HG02588 (cell line): Measurements from ENCODE around the gene IMMP2L.

Source experiments
- ATAC-seq: cut with Tn5 transposase; IDR thresholded peaks from one replicate; pipeline ENCODE4 v1.9.1; 2021; ENCODE audit warnings: mild to moderate bottlenecking, moderate library complexity; ENCODE audit not compliant: unreplicated experiment

Gene IMMP2L

DNA sequence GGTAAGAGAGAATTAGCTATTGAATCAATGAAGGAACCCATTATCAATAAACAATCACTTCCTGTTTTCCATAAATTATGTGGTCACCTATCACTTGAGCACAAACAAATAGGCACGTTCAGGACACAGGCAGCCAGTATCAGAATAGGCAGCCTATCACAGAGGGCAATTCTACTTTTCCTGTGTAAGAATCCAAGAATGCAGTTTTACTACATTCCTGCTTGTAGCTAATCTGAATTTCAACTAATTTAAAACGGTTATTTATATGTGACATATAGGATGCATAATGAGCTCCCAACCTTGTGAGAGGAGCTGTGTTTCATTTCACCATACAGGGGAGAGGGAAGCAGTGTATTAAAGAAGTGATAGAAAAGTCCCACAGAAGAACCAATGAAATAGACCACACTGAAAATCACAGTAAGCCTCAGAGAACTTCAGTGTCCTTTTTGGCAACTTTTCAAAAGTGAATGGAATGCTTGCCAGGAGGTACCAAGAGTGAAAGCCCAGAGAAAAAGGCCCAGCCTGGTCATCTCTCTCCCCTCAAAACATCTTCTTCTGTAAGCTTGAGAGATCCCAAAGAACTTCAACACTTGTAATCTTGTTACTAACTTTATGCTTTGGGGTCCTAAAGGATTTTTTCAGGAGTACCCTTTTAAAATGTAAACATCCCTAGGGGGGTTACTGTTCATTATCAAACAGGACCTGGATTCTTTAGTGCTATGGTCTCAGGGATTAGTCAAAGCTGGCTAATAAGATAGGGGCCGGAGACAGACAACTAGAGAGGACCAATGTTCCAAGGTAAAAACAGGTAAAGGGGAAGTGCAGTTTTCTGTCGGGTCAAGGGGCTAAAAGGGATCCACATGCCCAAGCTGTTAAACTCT lies 1.3 kb downstream of the IMMP2L start:
- ATAC-seq = no peak

DNA sequence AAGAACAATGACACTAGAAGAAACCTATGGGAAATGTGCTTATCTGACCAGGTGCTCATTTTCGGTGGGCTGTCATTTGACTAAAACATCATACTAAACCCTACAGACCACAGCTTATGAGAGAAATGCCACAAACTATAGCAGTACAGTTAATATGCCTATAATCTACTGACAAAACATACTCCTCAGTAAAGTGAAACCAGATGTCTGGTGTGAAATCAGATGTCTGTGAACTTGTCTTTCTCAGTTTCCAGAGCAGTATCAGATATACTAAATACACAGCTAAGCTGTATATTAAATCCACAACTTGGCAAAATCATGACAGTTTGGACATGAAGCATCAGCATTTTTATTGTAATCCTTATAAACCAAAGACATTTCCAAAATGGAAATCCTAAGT lies 3.3 kb downstream of the IMMP2L start:
- ATAC-seq = peak; percentile 51

DNA sequence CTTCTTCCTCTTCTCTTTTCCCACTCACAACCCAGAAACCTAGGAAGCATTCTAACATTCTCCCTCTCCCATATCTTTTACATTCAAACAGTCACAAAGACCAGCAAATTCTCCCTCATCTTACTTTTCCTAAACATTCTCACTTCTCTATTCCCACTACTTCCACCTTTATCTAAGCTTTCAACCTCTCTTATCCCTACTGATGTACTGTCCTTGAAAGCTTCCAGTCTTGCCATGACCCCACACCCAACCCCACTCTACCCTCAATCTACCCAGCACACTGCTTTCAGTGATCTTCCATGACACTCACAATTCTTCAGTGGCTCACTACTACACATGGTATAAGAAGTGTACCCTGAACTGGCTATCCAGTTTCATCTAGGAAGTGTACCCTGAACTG lies 5.3 kb downstream of the IMMP2L start:
- no peak for ATAC-seq

DNA sequence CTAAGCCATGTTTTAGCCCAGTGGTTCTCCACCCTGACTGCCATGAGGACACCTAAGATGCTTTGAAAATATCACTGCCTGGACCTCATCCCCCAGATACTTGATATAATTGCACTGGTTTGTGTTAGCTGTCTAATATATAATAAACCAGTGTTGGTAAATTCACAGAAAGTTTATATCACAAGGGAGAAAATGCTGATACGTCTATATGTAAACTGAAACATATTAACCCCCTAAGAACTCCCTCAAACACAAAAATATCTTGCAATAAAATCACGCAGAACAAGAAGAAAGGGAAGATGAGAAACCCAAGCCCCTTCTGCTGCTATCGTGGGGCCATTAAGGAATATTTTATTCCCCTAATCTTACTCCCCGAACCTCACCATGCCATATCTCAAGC lies 8.2 kb downstream of the IMMP2L start:
- ATAC-seq = no peak

DNA sequence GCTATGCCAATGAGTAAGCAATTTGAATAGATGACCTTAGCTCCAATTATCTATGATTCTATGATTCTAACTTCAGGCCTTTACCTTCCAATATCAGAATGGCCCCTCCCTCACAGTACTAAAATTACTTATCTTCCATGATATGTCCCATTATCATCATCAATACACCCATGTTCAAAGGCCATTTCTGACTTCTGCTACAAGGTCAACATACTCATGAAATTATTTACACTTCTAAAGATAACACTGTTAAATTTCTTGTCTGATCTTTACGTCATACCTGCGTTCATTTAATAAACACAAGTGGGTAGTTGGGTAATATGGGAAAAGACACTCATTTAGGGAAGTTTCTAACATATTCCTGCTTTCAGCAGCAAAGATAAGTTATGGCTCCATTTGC lies 21.2 kb downstream of the IMMP2L start:
- ATAC-seq = no peak

DNA sequence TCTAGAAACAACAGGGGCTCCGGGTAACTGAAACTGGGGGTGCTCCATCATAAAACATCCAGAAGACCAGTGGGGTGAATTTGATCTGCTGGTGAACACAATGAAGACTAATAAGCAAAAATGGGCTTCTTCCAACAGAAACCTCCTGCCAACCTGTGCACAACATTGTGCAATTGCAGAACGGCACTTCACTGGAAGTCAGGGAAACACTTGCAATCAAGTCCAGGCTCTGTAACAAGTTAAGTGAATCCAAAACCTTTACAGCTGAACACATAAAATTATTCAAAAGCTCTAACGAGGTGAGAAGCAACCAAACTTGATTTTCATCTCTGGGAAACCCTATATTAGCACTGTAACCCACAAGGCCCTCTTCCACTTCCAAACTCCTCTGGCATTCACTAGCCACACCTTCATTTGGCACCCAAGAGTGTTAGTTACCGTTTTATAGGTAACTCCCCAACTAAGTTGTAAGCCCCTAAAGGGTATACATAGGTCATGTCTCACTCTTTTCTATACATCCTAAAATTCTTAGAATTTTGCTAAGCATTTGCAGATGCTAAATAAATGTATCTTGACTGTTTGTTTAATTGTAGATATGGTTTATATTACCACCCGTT lies 22.0 kb downstream of the IMMP2L start:
- ATAC-seq = no peak

DNA sequence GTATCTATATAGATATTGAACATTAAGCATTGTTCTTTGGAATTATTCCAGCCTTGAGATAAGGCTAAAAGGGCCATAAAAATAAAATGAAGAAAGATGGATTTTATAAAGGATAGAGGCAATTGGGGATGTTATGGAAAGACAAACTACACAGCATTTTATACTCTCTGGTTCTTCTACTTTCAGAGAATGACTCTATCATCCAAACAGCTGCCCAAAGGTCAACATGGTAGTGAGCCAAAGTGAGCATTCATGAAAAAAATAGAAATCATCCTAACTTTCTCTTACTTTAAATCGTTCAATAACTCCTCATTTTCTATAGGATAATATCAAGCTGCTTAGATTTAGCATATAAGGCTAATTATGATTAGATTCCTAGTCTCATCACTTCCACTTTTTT lies 25.2 kb downstream of the IMMP2L start:
- no peak for ATAC-seq

DNA sequence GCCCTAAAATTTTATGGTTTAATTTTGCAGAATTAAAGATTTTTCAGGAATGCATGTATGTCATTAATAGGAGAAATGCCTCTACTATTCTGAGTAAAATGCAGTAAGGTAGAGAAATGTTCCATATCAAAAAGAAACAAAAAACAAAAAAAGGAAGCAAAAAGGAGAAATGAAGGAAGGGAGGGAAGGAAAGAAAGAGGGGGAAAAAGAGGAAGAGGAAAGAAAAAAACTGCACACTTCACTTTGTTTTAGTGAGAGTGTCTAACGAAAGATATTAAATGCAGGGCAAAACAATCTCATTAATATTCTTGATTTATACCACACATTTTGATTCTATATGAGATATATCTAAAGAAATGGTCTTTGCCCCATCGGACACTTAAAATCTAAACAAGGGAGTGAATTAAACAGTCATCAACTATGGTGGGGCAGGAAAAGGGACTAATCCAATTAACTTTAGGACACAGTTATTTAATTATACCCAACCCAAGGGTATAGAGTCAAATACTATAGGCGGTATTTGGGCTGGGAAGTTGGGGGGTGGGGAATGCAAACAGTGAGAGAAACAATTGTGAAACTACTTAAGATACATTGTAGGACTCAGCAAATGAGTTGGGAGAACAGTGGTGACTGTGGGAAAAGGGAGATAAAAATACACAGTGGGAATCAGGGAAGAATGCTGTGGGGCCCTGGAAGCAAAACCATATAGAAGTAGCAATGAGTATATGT lies 27.0 kb downstream of the IMMP2L start:
- ATAC-seq = no peak

DNA sequence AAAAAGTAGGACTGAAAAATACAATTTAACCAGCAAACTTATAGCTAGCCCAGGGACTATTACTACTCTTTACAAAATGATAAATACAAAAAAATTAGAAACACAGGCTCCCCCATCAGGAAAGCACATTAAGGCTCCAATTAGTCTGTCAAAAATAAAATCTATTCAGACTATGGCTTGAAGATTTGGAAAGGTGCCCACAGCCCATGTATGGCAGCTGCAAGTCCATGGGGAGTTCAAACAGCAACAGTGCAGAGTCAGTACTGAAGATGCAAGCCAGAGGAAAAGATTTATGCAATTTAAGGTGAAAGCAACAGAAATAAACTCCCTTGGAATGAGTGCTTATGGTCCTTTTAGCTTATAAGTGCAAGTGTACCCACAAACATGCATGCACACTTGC lies 29.7 kb downstream of the IMMP2L start:
- ATAC-seq = no peak

DNA sequence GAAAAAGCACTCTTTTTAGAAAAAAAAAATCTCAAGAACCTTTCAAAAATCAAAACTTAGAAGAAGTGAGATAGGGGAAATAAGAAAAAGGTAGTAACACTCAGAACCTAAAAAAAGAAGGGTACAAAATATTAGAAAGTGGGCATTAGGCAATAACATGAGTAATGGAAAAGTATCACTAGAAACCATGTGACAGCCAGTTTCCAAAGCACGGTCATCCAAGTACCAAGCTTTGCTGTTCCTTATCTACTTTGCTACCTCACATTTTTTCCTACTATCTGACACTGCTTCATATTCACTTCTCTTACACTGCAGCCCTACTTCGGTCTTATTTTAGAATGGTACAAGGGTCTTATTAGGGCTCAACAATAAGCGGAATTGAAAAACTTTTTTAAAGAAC lies 30.3 kb downstream of the IMMP2L start:
- no peak for ATAC-seq

DNA sequence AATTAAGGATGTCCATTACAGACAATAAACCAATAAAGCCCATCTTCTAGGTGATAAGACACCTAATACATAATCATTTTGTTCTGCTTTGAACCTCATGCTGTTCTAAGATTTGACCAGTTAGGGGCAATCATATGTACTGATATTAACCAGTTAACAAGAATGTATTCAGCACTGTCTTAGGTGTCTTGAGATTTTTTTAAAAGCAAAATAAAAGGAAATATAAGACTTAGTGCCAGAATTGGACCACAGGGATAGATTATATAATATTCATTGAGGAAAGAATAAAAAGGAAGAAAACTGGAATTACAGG lies 32.0 kb downstream of the IMMP2L start:
- no peak for ATAC-seq

DNA sequence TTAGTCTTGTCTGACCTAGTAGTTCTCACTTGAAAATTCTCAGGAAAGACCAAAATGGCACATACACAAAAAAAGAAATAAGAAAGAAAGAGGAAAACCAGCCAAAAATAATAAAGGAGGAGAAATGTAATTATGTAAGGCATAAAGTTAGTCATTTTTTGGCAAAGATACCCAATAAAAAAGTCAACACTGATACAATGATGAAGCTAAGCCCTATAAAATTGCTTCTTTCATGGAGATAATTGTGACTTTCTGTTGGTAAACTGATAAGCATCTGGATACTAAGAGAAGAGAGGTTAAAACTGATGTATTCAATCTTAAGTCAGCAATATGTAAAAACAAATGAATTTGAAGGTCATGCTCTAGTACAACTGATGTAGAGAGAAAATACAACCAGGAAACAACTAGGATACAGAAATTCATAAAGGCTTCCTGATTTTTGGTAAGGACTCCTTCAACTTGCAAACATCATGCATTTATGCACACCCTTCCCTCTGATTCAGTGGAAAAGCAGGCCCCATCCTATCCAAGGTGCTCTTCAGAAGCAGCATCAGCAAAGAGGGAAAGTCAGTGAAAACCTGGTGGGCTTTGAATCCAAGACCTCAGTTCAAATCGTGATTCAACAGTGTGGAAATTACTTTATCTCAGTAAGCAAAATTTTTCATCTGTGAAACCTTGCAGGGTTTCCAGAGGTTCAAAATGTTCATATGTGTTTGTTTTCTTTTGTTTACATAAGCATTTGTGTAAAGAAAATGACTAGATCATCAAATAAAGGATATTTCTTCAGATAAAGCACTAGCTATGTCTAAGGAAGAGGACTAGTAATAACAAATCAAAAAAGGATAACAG lies 32.6 kb downstream of the IMMP2L start:
- no peak for ATAC-seq

DNA sequence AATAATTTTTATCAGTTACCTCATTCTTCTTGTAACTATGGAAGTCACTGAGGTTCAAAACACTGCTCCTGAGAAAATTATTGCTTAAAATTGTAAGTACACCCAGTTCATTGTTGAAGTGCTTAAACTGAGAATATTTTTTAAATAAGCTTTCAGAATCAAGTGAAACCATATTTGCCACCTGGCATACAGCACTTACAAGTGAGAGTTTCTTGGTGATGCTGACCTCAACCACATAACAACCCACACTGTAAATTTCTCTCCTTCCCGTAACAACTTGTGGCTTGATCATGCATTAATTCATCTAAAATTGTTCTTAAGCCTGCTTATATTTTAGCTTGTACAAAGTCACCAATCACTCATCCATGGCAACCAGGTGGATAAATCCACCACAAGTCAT lies 34.0 kb downstream of the IMMP2L start:
- ATAC-seq = peak; percentile 57

DNA sequence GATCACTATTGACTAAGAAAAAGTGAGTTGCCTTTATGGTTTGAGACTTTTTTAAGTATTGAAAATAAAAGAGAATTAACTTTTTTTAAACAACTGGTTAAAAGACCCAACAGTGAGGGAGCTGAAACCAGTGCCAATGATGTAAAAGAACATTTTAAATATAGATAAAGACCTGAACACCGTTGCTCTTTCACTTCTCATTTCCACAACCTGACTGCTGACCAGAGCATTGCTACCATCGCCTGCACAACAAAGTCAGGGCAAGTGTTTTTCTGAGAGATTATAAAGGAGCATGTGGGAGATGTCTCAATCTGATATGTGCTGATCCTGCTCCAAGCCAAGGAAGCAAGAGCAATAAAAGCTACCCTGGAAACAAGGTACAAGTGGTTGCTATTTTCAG lies 34.7 kb downstream of the IMMP2L start:
- ATAC-seq = peak; percentile 94

DNA sequence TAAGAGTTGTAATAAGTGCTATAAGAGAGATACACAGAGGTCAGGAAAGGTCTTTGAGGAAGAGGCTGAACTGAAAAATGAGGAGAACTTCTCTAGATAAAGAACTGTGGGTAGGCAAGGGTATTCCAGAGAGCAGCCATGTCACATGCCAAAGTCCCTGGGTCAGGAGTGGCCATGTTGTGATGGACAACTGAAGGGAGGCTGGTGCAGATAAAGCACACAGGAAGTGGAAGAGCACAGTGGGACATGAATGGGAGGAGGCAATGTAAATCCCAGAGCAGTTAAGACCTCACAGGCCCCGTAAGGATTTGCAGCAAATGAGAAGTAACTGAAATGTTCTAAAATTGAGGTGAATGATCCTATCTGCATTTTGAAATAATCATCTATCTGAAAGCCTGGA lies 37.2 kb downstream of the IMMP2L start:
- no peak for ATAC-seq

DNA sequence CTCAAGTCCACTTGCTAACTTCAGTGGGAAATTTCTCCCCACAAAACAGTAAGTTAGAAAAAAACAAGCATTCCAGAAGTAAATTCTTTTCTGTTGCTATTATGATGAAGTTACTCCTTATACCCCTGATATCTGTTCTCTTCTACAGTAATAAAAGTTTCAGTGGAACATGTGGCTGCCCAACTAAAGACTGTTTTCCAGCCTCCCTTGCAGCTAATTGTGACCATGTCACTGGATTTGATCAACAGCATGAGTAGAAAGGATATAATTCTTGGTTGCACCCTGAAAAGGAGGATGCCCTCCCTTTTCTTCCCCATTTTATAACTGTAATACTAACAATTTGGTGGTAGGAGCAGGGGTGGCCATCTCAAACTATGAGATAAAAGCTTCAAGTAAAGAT lies 40.6 kb downstream of the IMMP2L start:
- no peak for ATAC-seq

DNA sequence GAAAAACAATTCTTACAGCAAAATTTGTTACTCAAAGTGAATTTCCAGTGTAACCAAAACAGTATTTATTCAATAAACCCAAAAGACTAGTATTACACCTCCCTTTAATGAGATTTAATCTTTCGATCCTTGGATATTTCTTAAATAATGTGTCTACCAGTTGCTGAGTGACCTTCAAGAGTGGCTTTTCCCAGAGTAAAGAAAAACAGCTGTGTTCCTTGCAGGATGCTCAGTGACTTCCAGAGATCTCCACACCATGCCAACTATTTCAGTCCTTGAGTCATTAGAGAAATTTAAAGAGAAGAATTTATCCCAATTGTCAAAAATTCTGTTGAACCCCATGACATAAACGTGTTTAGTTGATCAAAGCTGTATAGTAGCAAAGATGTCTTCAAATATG lies 44.0 kb downstream of the IMMP2L start:
- ATAC-seq = no peak

DNA sequence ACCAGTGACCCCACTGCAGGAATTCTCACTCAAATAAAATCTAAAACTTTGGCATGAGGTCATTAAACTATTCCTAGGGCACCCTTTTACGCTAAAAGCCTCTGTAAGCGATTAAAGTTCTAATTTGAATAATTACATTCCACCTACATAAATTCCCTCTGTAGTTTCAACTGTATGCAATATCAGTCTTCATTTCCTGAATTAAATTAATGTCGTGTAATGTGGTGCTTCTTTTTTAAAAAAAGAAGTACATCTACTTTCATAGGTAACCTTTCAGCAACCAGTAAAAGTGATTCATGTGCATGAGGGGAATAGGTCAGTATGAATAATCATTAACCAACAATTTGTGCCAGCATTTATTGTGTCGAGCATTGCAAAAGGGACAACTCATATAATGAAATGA lies 44.7 kb downstream of the IMMP2L start:
- ATAC-seq = no peak

DNA sequence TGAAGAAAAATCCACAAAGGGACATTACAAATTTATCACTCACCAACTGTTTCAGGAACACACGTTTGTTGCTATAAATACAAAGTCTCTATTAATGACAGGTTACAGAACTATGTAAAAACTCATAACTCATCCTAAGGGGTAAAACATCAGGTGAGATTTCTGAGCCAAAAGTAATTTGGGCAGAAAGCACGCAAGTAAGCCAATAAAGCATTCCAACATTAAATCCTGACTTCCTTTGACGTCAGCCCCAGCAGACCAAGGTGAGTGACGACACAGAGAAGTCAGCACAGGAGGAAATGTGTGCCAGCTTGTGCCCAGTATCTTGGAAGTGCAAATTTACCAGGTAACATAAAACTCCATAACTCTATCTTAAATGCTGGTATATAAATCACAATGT lies 45.7 kb downstream of the IMMP2L start:
- no peak for ATAC-seq

DNA sequence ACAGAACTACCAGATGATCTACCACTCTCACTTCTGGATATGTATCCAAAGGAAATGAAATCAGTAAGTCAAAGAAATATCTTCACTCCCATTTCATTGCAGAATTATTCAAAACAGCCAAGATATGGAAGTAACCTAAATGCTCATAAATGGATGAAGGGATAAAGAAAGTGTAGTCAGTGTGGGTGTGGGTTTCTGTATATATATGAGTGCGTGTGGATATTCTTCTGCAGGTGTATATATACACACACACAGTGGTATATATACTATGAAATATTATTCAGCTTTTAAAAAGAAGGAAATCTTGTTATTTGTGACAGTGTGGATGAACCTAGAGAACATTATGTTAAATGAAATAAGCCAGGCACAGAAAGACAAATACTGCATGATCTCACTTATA lies 48.7 kb downstream of the IMMP2L start:
- no peak for ATAC-seq

DNA sequence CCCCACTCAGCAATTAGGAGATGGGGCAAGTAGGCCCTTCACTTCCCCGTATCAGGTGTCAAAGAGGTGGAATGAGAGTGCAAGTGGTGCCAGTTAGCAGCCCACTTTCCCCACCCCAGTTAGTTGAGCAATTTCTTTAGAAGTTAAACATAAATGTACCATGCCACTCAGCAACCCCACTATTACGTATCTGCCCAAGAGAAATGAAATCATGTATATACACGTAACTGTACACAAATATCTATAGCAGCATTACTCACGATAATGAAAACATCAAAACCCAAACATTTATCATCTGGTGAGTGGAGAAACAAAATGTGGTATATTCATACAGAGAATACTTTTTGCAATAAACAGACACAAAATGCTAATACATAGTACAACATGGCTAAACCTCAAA lies 50.4 kb downstream of the IMMP2L start:
- no peak for ATAC-seq
